ENCODE results near the gene MAG. TPM values are rescaled to one million over a fixed set of nuclear protein-coding genes. Genes with fewer than 3 reads are reported as not detected.
A peak's percentile ranks its signal among the peaks of the same experiment; 100 is the strongest.

Gene MAG
- total RNA-seq, 1 donor from 2014 or later, result not detected

GRCh38 chr19:35249146-35249847 lies 42.7 kb upstream of the MAG start:
- intact Hi-C loops (cut with DNase I), result no loop called here

GRCh38 chr19:35249848-35250711 lies 41.9 kb upstream of the MAG start:
- peak overlapping the region; percentile 69 for H3K4me3 ChIP-seq
- peaks cover 11% of the 10 kb centered on the region for H3K27me3 ChIP-seq
- H3K36me3 ChIP-seq, result peaks cover 6% of the 10 kb centered on the region
- ATAC-seq (no peak), DNase-seq (peak; percentile 61)
- no peaks in the 10 kb centered on the region for H3K9me3 ChIP-seq
- intact Hi-C loops (cut with DNase I), result no loop called here
- TF ChIP-seq CTCF (IDR thresholded peaks at IDR 0.05), result no peak
- no peak overlapping the region for H3K27ac ChIP-seq
- peaks cover 4% of the 10 kb centered on the region for H3K4me1 ChIP-seq

More at GRCh38 chr19:35249146-35249847, 42.7 kb upstream of the MAG start:
- ATAC-seq (no peak), DNase-seq (peak; percentile 63)
- TF ChIP-seq CTCF (IDR thresholded peaks at IDR 0.05), result no peak
- H3K4me3 ChIP-seq, result peak overlapping the region; percentile 69
- peaks cover 4% of the 10 kb centered on the region for H3K4me1 ChIP-seq
- H3K27ac ChIP-seq, result peak overlapping the region; percentile 95
- H3K27me3 ChIP-seq, result peaks cover 11% of the 10 kb centered on the region
- H3K9me3 ChIP-seq, result no peaks in the 10 kb centered on the region
- peaks cover 6% of the 10 kb centered on the region for H3K36me3 ChIP-seq

- DNase-seq, result peak; percentile 13
- H3K36me3 ChIP-seq, result peaks cover 6% of the 10 kb centered on the region
- no peak for ATAC-seq
- peaks cover 11% of the 10 kb centered on the region for H3K27me3 ChIP-seq
- H3K9me3 ChIP-seq, result no peaks in the 10 kb centered on the region
- no peak overlapping the region for H3K4me3 ChIP-seq
- no peak for TF ChIP-seq CTCF (IDR thresholded peaks at IDR 0.05)
- peaks cover 4% of the 10 kb centered on the region for H3K4me1 ChIP-seq
- intact Hi-C loops (cut with DNase I), result no loop called here
- no peak overlapping the region for H3K27ac ChIP-seq
Observed at GRCh38 chr19:35251456-35251855, 40.5 kb upstream of the MAG start.

GRCh38 chr19:35253316-35254286 lies 38.4 kb upstream of the MAG start:
- Histone ChIP-seq H3K9me3 (no peaks in the 10 kb centered on the region), H3K4me1 (peaks cover 4% of the 10 kb centered on the region), H3K4me3 (no peak overlapping the region), H3K27me3 (peaks cover 5% of the 10 kb centered on the region), H3K36me3 (peaks cover 6% of the 10 kb centered on the region), H3K27ac (peak overlapping the region; percentile 71)
- peak; percentile 52 for DNase-seq
- ATAC-seq, result no peak
- intact Hi-C loops (cut with DNase I), result no loop called here
- no peak for TF ChIP-seq CTCF (IDR thresholded peaks at IDR 0.05)

Data from upper lobe of right lung (tissue), 1 donor.